GM20431 (cell line): ENCODE results near the gene GFRA1.

Source experiments
- in situ Hi-C: fragments of 300-500 bp; cut with MseI, MboI; formaldehyde crosslinking; loops from one replicate; pipeline ENCODE4 v1.15.0; 2020; ENCODE audit warnings: low sequenced_read_pairs; ENCODE audit not compliant: unreplicated experiment

Gene GFRA1

GRCh38 chr10:116014871-116015582 is 258.0 kb downstream of the GFRA1 start:
- in situ Hi-C loops: no loop called here

GRCh38 chr10:116014326-116014725 is 258.7 kb downstream of the GFRA1 start:
- in situ Hi-C loops: no loop called here

DNA sequence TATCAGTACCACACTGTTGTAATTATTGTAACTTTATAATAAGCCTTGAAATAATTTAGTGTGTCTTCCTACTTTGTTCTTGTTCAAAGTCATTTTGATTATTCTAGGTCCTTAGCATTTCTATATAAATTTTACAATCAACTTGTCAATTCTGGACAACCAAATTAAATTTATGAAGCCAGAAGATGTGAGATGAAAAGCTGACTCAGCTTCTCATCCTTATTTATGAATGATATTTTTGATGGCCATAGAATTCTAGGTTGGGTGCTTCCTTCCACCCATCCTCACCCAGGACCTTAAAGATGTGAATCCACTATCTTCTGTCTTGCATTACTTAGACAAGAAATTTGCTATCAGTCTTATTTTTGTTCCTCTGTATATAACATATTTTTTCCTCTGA is 261.1 kb downstream of the GFRA1 start:
- in situ Hi-C loops: no loop called here

DNA sequence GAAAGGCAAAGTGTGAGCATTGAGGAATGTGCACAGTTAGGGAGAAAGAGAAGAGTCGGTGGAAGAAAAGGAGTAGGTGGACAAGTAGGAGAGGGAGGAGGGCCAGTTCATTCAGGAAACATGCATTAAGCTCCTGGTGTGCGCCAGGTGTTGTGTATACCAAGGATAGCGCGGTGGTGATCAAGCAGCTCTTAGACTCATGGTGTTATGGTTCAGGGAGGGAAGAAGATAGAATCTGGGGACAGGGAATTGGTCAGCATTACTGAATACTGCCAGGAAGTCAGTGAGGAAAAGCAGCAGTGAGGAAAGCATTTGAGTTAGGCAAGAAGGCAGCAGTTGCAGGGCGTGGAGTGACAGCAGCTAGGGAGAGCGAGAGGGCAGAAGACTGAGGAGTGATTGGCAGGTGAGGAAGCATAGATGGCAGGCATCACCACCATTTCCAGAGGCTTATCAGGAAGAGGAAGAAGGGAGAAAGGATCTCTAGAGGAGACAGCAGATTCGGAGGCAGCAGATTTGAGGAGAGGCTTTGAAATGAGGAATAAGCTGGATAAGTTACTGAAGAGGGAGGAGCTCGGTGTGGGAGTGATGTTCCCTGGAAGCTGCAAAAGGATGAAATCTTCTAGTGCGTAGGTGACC is 265.6 kb downstream of the GFRA1 start:
- in situ Hi-C loops: no loop called here
